SK-N-SH (cell line): ENCODE measurements around the gene TCF19. TPM values are rescaled to one million over a fixed set of nuclear protein-coding genes. Genes with fewer than 3 reads are reported as not detected.

Source experiments
- CTCF ChIA-PET: fragments of 300-600, 350-600 bp; formaldehyde crosslinking; extraction: SDS; loops from one replicate; lab custom pipeline; 2021; lab: Yijun Ruan, JAX
- POLR2A ChIA-PET: fragments of 350-600 bp; sonication (Branson Sonifier 250); formaldehyde crosslinking; extraction: SDS; loops from one replicate; lab custom pipeline; 2020; ENCODE audit warnings: antibody characterized with exemption, inconsistent platforms; lab: Yijun Ruan, JAX
- DNase-seq: peaks from one replicate; pipeline ENCODE4 v3.0.0; 2012
- H2AFZ ChIP-seq: fragments of 200-600 bp; sonication (generic); 2 replicates; pipeline ENCODE4 v1.8.1; 2016; ENCODE audit warnings: antibody characterized with exemption, mild to moderate bottlenecking, low read depth
- H3F3A ChIP-seq: fragments of 200-600 bp; sonication (generic); replicated peaks from 2 replicates; pipeline ENCODE3; 2016; ENCODE audit warnings: antibody characterized with exemption, mild to moderate bottlenecking; ENCODE audit not compliant: insufficient read depth
- H3K27ac ChIP-seq, 2 experiments: fragments of 200-500 bp in 1 of 2; fragments of 200-600 bp in 1 of 2; sonication (Bioruptor generic) in 1 of 2; sonication (generic), shearing (Covaris generic) in 1 of 2; 2 replicates each; pipeline versions ENCODE4 v1.5.1 to v1.6.1; 2014 to 2016; ENCODE audit warnings: low read depth in 2 of 2, inconsistent platforms in 1 of 2, low read length in 1 of 2, mild to moderate bottlenecking in 1 of 2, mixed read lengths in 1 of 2
- H3K27me3 ChIP-seq: fragments of 200-600 bp; sonication (generic), shearing (Covaris generic); 2 replicates; pipeline ENCODE4 v1.6.1; 2016; ENCODE audit warnings: mixed run types; ENCODE audit not compliant: insufficient read depth
- H3K36me3 ChIP-seq, 2 experiments: fragments of 200-500 bp in 1 of 2; fragments of 200-600 bp in 1 of 2; sonication (Bioruptor generic) in 1 of 2; sonication (generic) in 1 of 2; replicated peaks in 1 of 2; 2 replicates each; pipeline versions ENCODE3 to v1.5.1; 2014 to 2016; ENCODE audit warnings: low read length in 1 of 2, mild to moderate bottlenecking in 1 of 2; ENCODE audit not compliant: insufficient read depth in 2 of 2, control insufficient read depth in 1 of 2
- H3K4me1 ChIP-seq, 2 experiments: fragments of 200-500 bp in 1 of 2; fragments of 200-600 bp in 1 of 2; sonication (Bioruptor generic) in 1 of 2; sonication (generic), shearing (Covaris generic) in 1 of 2; 2 replicates each; pipeline versions ENCODE4 v1.5.1 to v1.6.1; 2014 to 2016; ENCODE audit warnings: low read depth in 1 of 2, low read length in 1 of 2, mixed run types in 1 of 2; ENCODE audit not compliant: insufficient read depth in 2 of 2, control insufficient read depth in 1 of 2
- H3K4me2 ChIP-seq: fragments of 200-600 bp; sonication (generic), shearing (Covaris generic); 2 replicates; pipeline ENCODE4 v1.6.1; 2017; ENCODE audit warnings: mixed run types
- H3K4me3 ChIP-seq, 2 experiments: fragments of 200-500 bp in 1 of 2; fragments of 200-600 bp in 1 of 2; sonication (Bioruptor generic) in 1 of 2; sonication (generic), shearing (Covaris generic) in 1 of 2; 2 replicates each; pipeline versions ENCODE4 v1.5.1 to v1.8.1; 2014 to 2016; ENCODE audit warnings: low read depth in 2 of 2, inconsistent platforms in 1 of 2, low read length in 1 of 2, mild to moderate bottlenecking in 1 of 2, mixed read lengths in 1 of 2, moderate library complexity in 1 of 2
- H3K79me2 ChIP-seq: fragments of 200-600 bp; sonication (generic); 2 replicates; pipeline ENCODE4 v1.8.1; 2017; ENCODE audit warnings: mild to moderate bottlenecking; ENCODE audit not compliant: insufficient read depth
- H3K9ac ChIP-seq: fragments of 200-600 bp; sonication (generic); 2 replicates; pipeline ENCODE4 v1.6.1; 2017; ENCODE audit warnings: mixed run types
- H3K9me2 ChIP-seq: fragments of 200-600 bp; sonication (generic); 2 replicates; pipeline ENCODE4 v1.6.1; 2017; ENCODE audit warnings: mixed run types
- H3K9me3 ChIP-seq: fragments of 200-600 bp; sonication (generic); 2 replicates; pipeline ENCODE4 v1.6.1; 2017; ENCODE audit warnings: mixed run types, mild to moderate bottlenecking, moderate library complexity
- H4K20me1 ChIP-seq: fragments of 200-600 bp; sonication (generic); 2 replicates; pipeline ENCODE4 v1.6.1; 2017; ENCODE audit warnings: mild to moderate bottlenecking, mixed run types; ENCODE audit not compliant: insufficient read depth
- CTCF ChIP-seq: fragments of 200-600 bp; sonication (generic); IDR thresholded peaks from 2 replicates; pipeline ENCODE4 v1.6.1; 2017; ENCODE audit warnings: antibody characterized with exemption, mild to moderate bottlenecking, moderate library complexity
- EP300 ChIP-seq, 2 experiments: IDR thresholded peaks; 2 replicates each; pipeline versions ENCODE4 v1.4.0 to v1.6.1; 2012; ENCODE audit warnings: borderline replicate concordance in 1 of 2, low read depth in 1 of 2, low read length in 1 of 2
- FOXM1 ChIP-seq: IDR thresholded peaks from 2 replicates; pipeline ENCODE4 v1.4.0; 2012; ENCODE audit warnings: low read depth, mild to moderate bottlenecking
- RAD21 ChIP-seq: IDR thresholded peaks from 2 replicates; pipeline ENCODE4 v1.6.1; 2012; ENCODE audit warnings: mild to moderate bottlenecking, low read length
- RCOR1 ChIP-seq: fragments of 150-350 bp; IDR thresholded peaks from 2 replicates; pipeline ENCODE4 v1.6.1; 2017; ENCODE audit warnings: antibody characterized with exemption, low read length
- SMC3 ChIP-seq: IDR thresholded peaks from 2 replicates; pipeline ENCODE4 v1.6.1; 2012; ENCODE audit warnings: low read depth, low read length, improper control_type of control experiment
- TAF1 ChIP-seq: IDR thresholded peaks from 2 replicates; pipeline ENCODE4 v1.6.1; 2012; ENCODE audit warnings: low read depth, mild to moderate bottlenecking, low read length, moderate library complexity, borderline replicate concordance
- WGBS: methylation state at CpG from one replicate; pipeline ENCODE4 v1.1.6; 2017; ENCODE audit warnings: low lambda C conversion rate; 5-methylcytosine and 5-hydroxymethylcytosine counted together
- polyA plus RNA-seq, 3 experiments: library from polyadenylated mRNA; depleted of rRNA; stranded (reverse); fragments of >200 nt; gene quantifications; 2 replicates each; pipeline ENCODE4 v1.2.3, GENCODE V29; 2012

TCF19 gene
- polyA plus RNA-seq, 1 of the 3 experiments (the other 2 are of a cell fraction) = 9.3 TPM

DNA sequence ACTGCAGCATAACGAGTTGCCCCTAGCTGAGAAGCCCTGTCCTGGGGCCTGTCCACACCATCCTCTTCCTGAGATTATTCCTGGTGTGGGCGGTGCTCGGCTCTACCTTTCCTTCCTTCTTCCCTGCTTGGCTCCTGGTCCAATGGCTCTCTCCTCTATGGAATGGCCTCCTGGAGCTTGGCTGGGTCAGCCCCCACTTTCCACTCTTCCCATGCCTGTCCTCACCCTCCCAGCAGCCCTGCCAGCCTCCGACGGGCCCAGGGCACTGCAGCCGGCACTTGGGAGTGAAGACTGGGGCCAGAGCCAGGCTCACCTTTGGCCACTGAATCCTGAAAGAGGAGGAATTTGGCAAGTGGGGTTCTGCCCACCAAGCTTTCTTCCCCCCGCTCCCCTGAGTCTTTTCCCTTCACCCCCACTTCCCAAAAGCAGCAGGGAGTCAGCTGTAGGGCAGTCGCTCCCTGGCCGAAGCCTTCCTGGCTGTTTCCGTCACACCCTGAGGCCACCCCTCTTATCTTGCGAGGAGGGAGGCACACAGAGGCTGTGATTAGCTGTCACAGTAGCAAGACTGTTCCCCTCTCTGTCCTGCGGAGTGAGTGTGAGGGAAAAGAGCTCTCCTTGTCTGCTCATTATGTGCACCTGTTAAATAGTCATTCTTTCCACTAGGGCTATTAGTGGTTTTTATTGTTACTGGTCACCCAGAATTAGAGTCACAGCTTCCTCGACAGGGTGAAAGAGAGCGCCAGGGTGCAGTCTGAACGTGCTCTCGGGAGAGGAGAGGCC lies 31.8 kb upstream of the TCF19 start:
- Histone ChIP-seq H2AFZ (no peak overlapping the region), H3K4me1 (peaks cover 2 to 8% of the 10 kb centered on the region in 2 experiments; a peak in 2 of 4 replicates), H3K79me2 (no peaks in the 10 kb centered on the region; the same call in 1 of the 2 replicates), H3K4me2 (no peak overlapping the region), H3K9me3 (no peaks in the 10 kb centered on the region), H3K4me3 (no peak overlapping the region), H4K20me1 (0 out of 2 replicates have a peak, but pooled peaks cover 3% of the 10 kb centered on the region), H3K27me3 (no peaks in the 10 kb centered on the region), H3K9me2 (no peaks in the 10 kb centered on the region)
- no peak for DNase-seq
- POLR2A ChIA-PET = no interaction called here
- CTCF ChIA-PET = interaction anchor here (1.3 to 3.8 kb wide), 8 partner anchors 10 to 298 kb away, joined by 3 to 20 read pairs (median 5); partner anchors contain the start of genes C6orf15 and PSORS1C1
- TF ChIP-seq EP300 (IDR thresholded peaks at IDR 0.05; ENCODE audit: borderline replicate concordance in 1 of 2, low read depth in 1 of 2, low read length in 1 of 2) (no peak), TAF1 (no peak), RCOR1 (no peak)
- TF ChIP-seq, all 33 proteins: peak for 0
- Histone ChIP-seq H3K27ac (no peak overlapping the region), H3F3A (peaks cover 3% of the 10 kb centered on the region), H3K9ac (no peak overlapping the region), H3K36me3 (no peaks in the 10 kb centered on the region)
- 77% methylated on average over 15 of the region's 16 CpGs for WGBS

- Histone ChIP-seq H3K9ac (no peak overlapping the region), H3K9me2 (no peaks in the 10 kb centered on the region), H3K4me3 (no peak overlapping the region; a peak in 1 of 4 replicates), H3K36me3 (no peaks in the 10 kb centered on the region), H3K27ac (no peak overlapping the region), H3F3A (no peaks in the 10 kb centered on the region), H3K79me2 (no peaks in the 10 kb centered on the region), H3K27me3 (no peaks in the 10 kb centered on the region), H3K9me3 (no peaks in the 10 kb centered on the region), H4K20me1 (0 out of 2 replicates have a peak, but pooled peaks cover 1% of the 10 kb centered on the region), H2AFZ (no peak overlapping the region), H3K4me1 (peaks cover 0 to 6% of the 10 kb centered on the region in 2 experiments; a peak in 2 of 4 replicates), H3K4me2 (no peak overlapping the region)
- TF ChIP-seq RAD21 (peak; percentile 39), CTCF (peak; percentile 73), SMC3 (peak; percentile 49), FOXM1 (no peak), TAF1 (no peak)
- DNase-seq = peak; percentile 60
- ChIA-PET POLR2A (no interaction called here), CTCF (interaction anchor here (0.7 to 4.8 kb wide), 16 partner anchors 9 to 300 kb away, joined by 3 to 21 read pairs (median 4); partner anchors contain the start of genes C6orf15, PSORS1C1 and PSORS1C2)
- 4% methylated on average over 7 of the region's 8 CpGs for WGBS
These were observed 30.2 kb upstream of the TCF19 start for GRCh38 chr6:31128093-31128676.
